Liver (tissue), 9 donors: ENCODE measurements around the gene TXK. TPM values are rescaled to one million over a fixed set of nuclear protein-coding genes. Genes with fewer than 3 reads are reported as not detected.

Source experiments
- DNase-seq: peaks from one replicate; pipeline ENCODE4 v3.0.0-alpha.2; 2017; ENCODE audit warnings: low spot score
- H3K27ac ChIP-seq, 2 donors: one replicate each; pipeline ENCODE4 v1.7.0; 2013; ENCODE audit warnings: inconsistent platforms in 2 of 2, low read length in 2 of 2, control low read depth in 1 of 2, low read depth in 1 of 2, mild to moderate bottlenecking in 1 of 2
- H3K27me3 ChIP-seq, 4 donors: one replicate each; pipeline versions ENCODE4 v1.6.1 to v1.7.0; 2013; ENCODE audit warnings: low read length in 3 of 4, inconsistent platforms in 1 of 4, mild to moderate bottlenecking in 1 of 4, moderate library complexity in 1 of 4; ENCODE audit not compliant: control insufficient read depth in 4 of 4, insufficient read depth in 4 of 4
- H3K36me3 ChIP-seq, 4 donors: one replicate each; pipeline versions ENCODE4 v1.6.1 to v1.7.0; 2013; ENCODE audit warnings: low read length in 3 of 4, mild to moderate bottlenecking in 3 of 4, low read depth in 1 of 4, moderate library complexity in 1 of 4; ENCODE audit not compliant: control insufficient read depth in 4 of 4, insufficient read depth in 3 of 4
- H3K4me1 ChIP-seq, 4 donors: one replicate each; pipeline versions ENCODE4 v1.6.1 to v1.7.0; 2013; ENCODE audit warnings: low read length in 3 of 4, mild to moderate bottlenecking in 3 of 4, moderate library complexity in 1 of 4; ENCODE audit not compliant: control insufficient read depth in 4 of 4, insufficient read depth in 4 of 4
- H3K4me3 ChIP-seq, 3 donors: one replicate each; pipeline versions ENCODE4 v1.6.1 to v1.7.0; 2013; ENCODE audit warnings: low read length in 3 of 3, control low read depth in 1 of 3, low read depth in 1 of 3, mild to moderate bottlenecking in 1 of 3
- H3K9ac ChIP-seq, 2 donors: one replicate each; pipeline ENCODE4 v1.7.0; 2013; ENCODE audit warnings: low read length in 2 of 2, mild to moderate bottlenecking in 2 of 2, moderate library complexity in 2 of 2, control low read depth in 1 of 2, low read depth in 1 of 2
- H3K9me3 ChIP-seq, 4 donors: one replicate each; pipeline versions ENCODE4 v1.6.1 to v1.7.0; 2013; ENCODE audit warnings: low read length in 3 of 4; ENCODE audit not compliant: control insufficient read depth in 4 of 4
- CTCF ChIP-seq: fragments of 150-350 bp; IDR thresholded peaks from 2 replicates; pipeline ENCODE4 v1.5.1; 2017; ENCODE audit warnings: improper control_type of control experiment, low read depth, low read length; ENCODE audit not compliant: missing input control
- EGR1 ChIP-seq, 2 donors: IDR thresholded peaks; 2 replicates each; pipeline ENCODE4 v1.6.1; 2016 to 2018; ENCODE audit warnings: antibody characterized with exemption in 2 of 2, low read depth in 2 of 2
- FOXA1 ChIP-seq: IDR thresholded peaks from 2 replicates; pipeline ENCODE4 v1.6.1; 2016; ENCODE audit warnings: antibody characterized with exemption
- FOXA2 ChIP-seq: IDR thresholded peaks from 2 replicates; pipeline ENCODE4 v1.6.1; 2016; ENCODE audit warnings: antibody characterized with exemption
- GABPA ChIP-seq, 2 donors: IDR thresholded peaks in 1 of 2; conservative IDR thresholded peaks in 1 of 2; 2 replicates each; pipeline ENCODE4 v1.6.1; 2016; ENCODE audit warnings: antibody characterized with exemption in 2 of 2, mild to moderate bottlenecking in 1 of 2, moderate library complexity in 1 of 2
- HNF4G ChIP-seq: IDR thresholded peaks from 2 replicates; pipeline ENCODE4 v1.6.1; 2016; ENCODE audit warnings: antibody characterized with exemption
- JUND ChIP-seq, 2 donors: IDR thresholded peaks; 2 replicates each; pipeline ENCODE4 v1.6.1; 2016; ENCODE audit warnings: antibody characterized with exemption in 2 of 2
- MAX ChIP-seq: IDR thresholded peaks from 2 replicates; pipeline ENCODE4 v1.6.1; 2016; ENCODE audit warnings: antibody characterized with exemption
- NR2F2 ChIP-seq: IDR thresholded peaks from 2 replicates; pipeline ENCODE4 v1.6.1; 2016; ENCODE audit warnings: antibody characterized with exemption
- RAD21 ChIP-seq, 2 donors: IDR thresholded peaks; 2 replicates each; pipeline ENCODE4 v1.6.1; 2016; ENCODE audit warnings: antibody characterized with exemption in 2 of 2, mild to moderate bottlenecking in 2 of 2
- REST ChIP-seq: IDR thresholded peaks from 2 replicates; pipeline ENCODE4 v1.6.1; 2016; ENCODE audit warnings: antibody characterized with exemption, mild to moderate bottlenecking
- RXRA ChIP-seq, 2 donors: IDR thresholded peaks; 2 replicates each; pipeline ENCODE4 v1.6.1; 2017 to 2018; ENCODE audit warnings: antibody characterized with exemption in 2 of 2, mild to moderate bottlenecking in 1 of 2
- SP1 ChIP-seq: IDR thresholded peaks from 2 replicates; pipeline ENCODE4 v1.6.1; 2018; ENCODE audit warnings: antibody characterized with exemption, mild to moderate bottlenecking
- YY1 ChIP-seq: IDR thresholded peaks from 2 replicates; pipeline ENCODE4 v1.6.1; 2016; ENCODE audit warnings: antibody characterized with exemption, mild to moderate bottlenecking
- ZBTB33 ChIP-seq: IDR thresholded peaks from 2 replicates; pipeline ENCODE4 v1.6.1; 2016; ENCODE audit warnings: antibody characterized with exemption
- WGBS: extraction: QIAGEN DNeasy Blood & Tissue Kit; methylation state at CpG from one replicate; pipeline ENCODE4 v1.1.7; 2013; 5-methylcytosine and 5-hydroxymethylcytosine counted together
- polyA plus RNA-seq, 2 donors: library from polyadenylated mRNA; stranded (reverse) in 1 of 2; unstranded in 1 of 2; fragments of 200-250 nt in 1 of 2; fragments of >200 nt in 1 of 2; fragmentation: Nextera tagmentation in 1 of 2; extraction: Ambion mirVana in 1 of 2; gene quantifications; one replicate each; pipeline versions ENCODE4 v1.2.1 to v1.2.3, GENCODE V29; 2013 to 2015
- total RNA-seq, 2 donors: library from RNA; depleted of rRNA; stranded (reverse); fragments of >200 nt; gene quantifications; one replicate each; pipeline ENCODE4 v1.2.3, GENCODE V29; 2014
- TF ChIP-seq, protein P1 (sequence below): IDR thresholded peaks from 2 replicates; pipeline ENCODE4 v1.6.1; 2016; ENCODE audit warnings: antibody characterized with exemption
- donor health status: healthy.
- donor health status: healthy.
- donor health status: healthy.
- donor health status: healthy.
- donor health status: healthy.

TXK gene
- total and polyA plus RNA-seq, 4 donors: 0.43 to 4.9 (median 1.4) TPM

- TF ChIP-seq EGR1 (IDR thresholded peaks at IDR 0.05; ENCODE audit: low read depth in 2 of 2) (no peak), RAD21 (IDR thresholded peaks at IDR 0.05) (no peak), YY1 (no peak), HNF4G (no peak), SP1 (no peak), FOXA2 (no peak), GABPA (IDR thresholded peaks at IDR 0.05 in 1 of 2, conservative IDR thresholded peaks at IDR 0.05 in 1 of 2) (no peak), ZBTB33 (no peak), JUND (IDR thresholded peaks at IDR 0.05) (no peak), FOXA1 (no peak), NR2F2 (no peak), REST (no peak), MAX (no peak), CTCF (no peak), RXRA (IDR thresholded peaks at IDR 0.05) (no peak)
- TF ChIP-seq, protein P1, sequence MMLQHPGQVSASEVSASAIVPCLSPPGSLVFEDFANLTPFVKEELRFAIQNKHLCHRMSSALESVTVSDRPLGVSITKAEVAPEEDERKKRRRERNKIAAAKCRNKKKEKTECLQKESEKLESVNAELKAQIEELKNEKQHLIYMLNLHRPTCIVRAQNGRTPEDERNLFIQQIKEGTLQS: no peak
- Histone ChIP-seq H3K9me3 (no peaks in the 10 kb centered on the region), H3K36me3 (peaks cover 0 to 12% (median 7%) of the 10 kb centered on the region in 4 donors), H3K27ac (peak overlapping the region; percentile 79 to 86), H3K4me1 (peaks cover 9 to 21% (median 11%) of the 10 kb centered on the region in 4 donors), H3K9ac (peak overlapping the region in 1 of 2 donors; percentile 71), H3K27me3 (no peaks in the 10 kb centered on the region), H3K4me3 (no peak overlapping the region)
- 82% methylated on average over 12 of the region's 12 CpGs for WGBS
- DNase-seq: no peak
Observed at GRCh38 chr4:48031802-48032525, 102.1 kb downstream of the TXK start.
